HG03159 (cell line): ENCODE data around the gene NUDT10.
"Not testable (repeated sequence)": the region's sequence is repeated elsewhere in the genome, so short reads cannot be mapped to it uniquely, and the experiment has no call there.

Experiments
- ATAC-seq: cut with Tn5 transposase; IDR thresholded peaks from one replicate; pipeline ENCODE4 v1.9.1; 2021; ENCODE audit warnings: mild to moderate bottlenecking, moderate library complexity; ENCODE audit not compliant: unreplicated experiment

NUDT10 gene

GRCh38 chrX:51332188-51332942 lies at the start of gene NUDT10:
TSS of gene NUDT10 (plus strand) at chrX:51332822. CDS start at chrX:51332966, 144 bp downstream.
- ATAC-seq: no peak

- ATAC-seq: no peak
Measured at GRCh38 chrX:51292421-51292820, 40.2 kb upstream of the NUDT10 start.

DNA sequence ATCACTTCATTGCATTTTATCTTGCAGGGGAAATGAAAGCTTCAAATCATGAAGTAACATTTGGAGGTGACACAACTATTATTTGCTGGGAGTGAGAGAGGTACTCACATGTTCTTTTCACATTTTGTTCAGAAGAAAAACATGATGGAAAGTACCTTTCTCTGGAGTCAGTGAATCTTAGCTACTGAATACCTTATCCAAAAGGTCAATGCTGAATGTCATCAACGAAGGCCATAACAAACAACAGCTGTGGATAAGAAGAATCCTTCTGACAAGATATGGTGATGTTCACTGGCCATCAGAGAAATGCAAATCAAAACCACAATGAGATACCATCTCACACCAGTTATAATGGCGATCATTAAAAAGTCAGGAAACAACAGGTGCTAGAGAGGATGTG lies 36.5 kb upstream of the NUDT10 start:
- no peak for ATAC-seq

- no peak for ATAC-seq
Measured at GRCh38 chrX:51316271-51316670, 16.4 kb upstream of the NUDT10 start.

DNA sequence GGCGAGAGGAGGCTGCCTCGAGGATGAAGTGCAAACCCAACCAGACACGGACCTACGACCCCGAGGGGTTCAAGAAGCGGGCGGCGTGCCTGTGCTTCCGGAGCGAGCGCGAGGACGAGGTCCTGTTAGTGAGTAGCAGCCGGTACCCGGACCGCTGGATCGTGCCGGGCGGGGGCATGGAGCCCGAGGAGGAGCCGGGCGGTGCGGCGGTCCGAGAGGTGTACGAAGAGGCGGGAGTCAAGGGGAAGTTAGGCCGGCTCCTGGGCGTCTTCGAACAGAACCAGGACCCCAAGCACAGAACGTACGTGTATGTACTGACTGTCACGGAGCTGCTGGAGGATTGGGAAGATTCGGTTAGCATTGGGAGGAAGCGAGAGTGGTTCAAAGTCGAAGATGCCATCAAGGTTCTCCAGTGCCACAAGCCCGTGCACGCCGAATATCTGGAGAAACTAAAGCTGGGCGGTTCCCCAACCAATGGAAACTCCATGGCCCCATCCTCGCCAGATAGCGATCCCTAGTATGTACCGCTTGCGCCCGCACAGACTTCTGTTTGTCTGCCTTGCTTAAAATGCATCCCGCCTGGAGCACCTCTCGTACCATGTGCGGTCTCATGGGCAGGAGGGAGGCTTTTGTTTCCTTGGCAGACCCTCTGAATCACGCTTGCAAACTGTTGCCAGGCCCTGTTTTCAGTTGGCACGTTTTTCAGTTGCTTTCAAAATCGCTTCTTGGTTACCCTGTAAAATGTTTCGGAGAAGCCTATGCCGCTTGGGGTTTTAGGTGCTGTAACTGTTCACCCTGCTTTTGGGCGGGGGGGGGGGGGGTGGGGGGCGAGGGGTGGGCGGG lies 542 bp downstream of the NUDT10 start:
- ATAC-seq: not testable (repeated sequence)

- no peak for ATAC-seq
Measured at GRCh38 chrX:51334276-51334675, 1.7 kb downstream of the NUDT10 start.

DNA sequence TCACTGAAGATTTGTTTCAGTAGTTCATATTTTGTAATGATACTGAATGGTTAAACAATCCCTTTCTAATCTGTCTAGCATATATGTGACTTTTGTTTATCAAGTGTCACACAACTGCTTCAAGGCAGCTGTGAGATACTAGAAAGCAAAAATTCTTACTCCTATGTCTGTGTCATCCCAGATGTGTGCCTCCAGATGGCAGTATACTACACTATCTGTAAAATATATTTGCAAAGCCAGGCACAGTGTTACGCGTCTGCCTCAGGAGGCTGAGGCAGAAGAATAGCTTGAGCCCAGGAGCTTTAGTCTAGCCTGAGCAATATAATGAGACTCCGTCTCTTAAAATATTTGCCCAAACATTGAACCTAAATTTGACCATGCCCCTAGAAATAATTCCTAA lies 4.0 kb downstream of the NUDT10 start:
- peak; percentile 75 for ATAC-seq

GRCh38 chrX:51361251-51361650 lies 28.6 kb downstream of the NUDT10 start:
- no peak for ATAC-seq

DNA sequence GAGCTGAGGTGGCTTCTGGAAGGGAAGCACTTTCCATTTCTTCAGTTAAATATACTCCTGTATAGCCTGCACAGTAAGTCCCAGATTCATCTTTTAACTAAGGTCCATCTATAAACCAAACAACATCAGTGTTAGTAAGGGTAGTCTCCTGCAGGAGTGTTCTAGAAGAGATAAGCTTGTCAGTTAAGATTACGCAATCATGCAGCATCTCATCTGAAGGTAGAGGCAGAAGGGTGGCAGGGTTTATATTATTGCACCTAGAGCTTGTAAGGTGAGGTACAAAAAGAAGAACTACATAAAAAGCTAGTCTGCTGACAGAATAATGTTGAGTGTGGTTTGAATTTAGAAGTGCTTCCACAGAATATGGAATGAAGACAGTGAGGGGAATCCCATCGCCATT lies 44.0 kb downstream of the NUDT10 start:
- no peak for ATAC-seq
